Non-pigmented ciliary epithelial cell (primary cell): ENCODE results near the gene CAMK2D.
A peak's percentile ranks its signal among the peaks of the same experiment; 100 is the strongest.
"Not testable (repeated sequence)": the region's sequence is repeated elsewhere in the genome, so short reads cannot be mapped to it uniquely, and the experiment has no call there.

Source experiments
- DNase-seq: peaks from one replicate; pipeline ENCODE4 v3.0.0-alpha.2; 2010; ENCODE audit warnings: low read depth

CAMK2D gene

GRCh38 chr4:113761620-113762185, at the start of gene CAMK2D:
TSS of gene CAMK2D (minus strand) at chr4:113761738. CDS start at chr4:113761068, 670 bp downstream.
- peak; percentile 79 for DNase-seq

GRCh38 chr4:113810906-113811305, 49.4 kb upstream of the CAMK2D start:
- DNase-seq: peak; percentile 24

- DNase-seq: no peak
These were observed 47.8 kb upstream of the CAMK2D start for GRCh38 chr4:113809311-113809710.

GRCh38 chr4:113806850-113807249, 45.3 kb upstream of the CAMK2D start:
- no peak for DNase-seq

GRCh38 chr4:113801882-113802281, 40.3 kb upstream of the CAMK2D start:
- DNase-seq: no peak

- DNase-seq: not testable (repeated sequence)
These were observed 34.8 kb upstream of the CAMK2D start for GRCh38 chr4:113796381-113796780.

GRCh38 chr4:113790478-113790877, 28.9 kb upstream of the CAMK2D start:
- DNase-seq: no peak

GRCh38 chr4:113788888-113789287, 27.4 kb upstream of the CAMK2D start:
- DNase-seq: no peak

GRCh38 chr4:113785781-113786180, 24.2 kb upstream of the CAMK2D start:
- DNase-seq: no peak

GRCh38 chr4:113784497-113785250, 23.1 kb upstream of the CAMK2D start:
- peak; percentile 98 for DNase-seq

- no peak for DNase-seq
These were observed 22.2 kb upstream of the CAMK2D start for GRCh38 chr4:113783701-113784100.

GRCh38 chr4:113783289-113783688, 21.8 kb upstream of the CAMK2D start:
- no peak for DNase-seq

- no peak for DNase-seq
These were observed 20.0 kb upstream of the CAMK2D start for GRCh38 chr4:113781439-113782040.

- DNase-seq: no peak
These were observed 15.1 kb upstream of the CAMK2D start for GRCh38 chr4:113776679-113777078.

- DNase-seq: no peak
These were observed 14.5 kb upstream of the CAMK2D start for GRCh38 chr4:113776016-113776415.

GRCh38 chr4:113773756-113774155, 12.2 kb upstream of the CAMK2D start:
- no peak for DNase-seq

GRCh38 chr4:113773014-113773413, 11.5 kb upstream of the CAMK2D start:
- DNase-seq: no peak

- no peak for DNase-seq
These were observed 10.8 kb upstream of the CAMK2D start for GRCh38 chr4:113772319-113772718.

- DNase-seq: no peak
These were observed 8.2 kb upstream of the CAMK2D start for GRCh38 chr4:113769744-113770143.

- DNase-seq: no peak
These were observed 7.4 kb upstream of the CAMK2D start for GRCh38 chr4:113768952-113769351.

- DNase-seq: no peak
These were observed 5.3 kb upstream of the CAMK2D start for GRCh38 chr4:113766882-113767281.

- no peak for DNase-seq
These were observed 3.3 kb upstream of the CAMK2D start for GRCh38 chr4:113764720-113765264.

- DNase-seq: not testable (repeated sequence)
These were observed 2.4 kb upstream of the CAMK2D start for GRCh38 chr4:113763923-113764322.
